IMR-90 (cell line): Measurements from ENCODE around the gene PLA2G4F. TPM values are rescaled to one million over a fixed set of nuclear protein-coding genes. Genes with fewer than 3 reads are reported as not detected.

Source experiments
- ATAC-seq: fragments of 200-7000 bp; cut with Tn5 transposase; 2 replicates; pipeline ENCODE4 v1.9.1; 2020; ENCODE audit warnings: low read depth, mild to moderate bottlenecking, moderate library complexity
- BruUV-seq: library from RNA; stranded (reverse); fragments of 400-500 nt; replicated peaks from 2 replicates; lab custom pipeline; 2021; lab: Mats Ljungman, UMichigan
- CTCF ChIA-PET: fragments of 300-600 bp; formaldehyde crosslinking; extraction: SDS; loops from one replicate; lab custom pipeline; 2021; ENCODE audit warnings: antibody characterized with exemption; lab: Yijun Ruan, JAX
- POLR2A ChIA-PET: fragments of 300-600 bp; sonication (Branson Sonifier 250); formaldehyde crosslinking; loops from one replicate; lab custom pipeline; 2022; ENCODE audit warnings: antibody characterized with exemption; ENCODE audit not compliant: unreplicated experiment; lab: Charles Lee
- DNase-seq: peaks from one replicate; pipeline ENCODE4 v3.0.0; 2013
- H2AFZ ChIP-seq: replicated peaks from 2 replicates; pipeline ENCODE3; 2013; ENCODE audit warnings: low read length, mild to moderate bottlenecking; ENCODE audit not compliant: poor library complexity
- H2AK5ac ChIP-seq: 2 replicates; pipeline ENCODE4 v1.6.1; 2013; ENCODE audit warnings: low read depth, low read length, inconsistent platforms
- H2AK9ac ChIP-seq: replicated peaks from 2 replicates; pipeline ENCODE3; 2013; ENCODE audit warnings: mild to moderate bottlenecking, low read depth, low read length, moderate library complexity; ENCODE audit not compliant: poor library complexity
- H2BK120ac ChIP-seq: 2 replicates; pipeline ENCODE4 v1.6.1; 2013; ENCODE audit warnings: low read depth, low read length, inconsistent platforms
- H2BK15ac ChIP-seq: 3 replicates; pipeline ENCODE4 v1.6.1; 2013; ENCODE audit warnings: low read depth, low read length, inconsistent platforms
- H2BK20ac ChIP-seq: 2 replicates; pipeline ENCODE4 v1.6.1; 2013; ENCODE audit warnings: low read depth, mild to moderate bottlenecking, inconsistent platforms, low read length, moderate library complexity
- H2BK5ac ChIP-seq: 2 replicates; pipeline ENCODE4 v1.6.1; 2013; ENCODE audit warnings: mild to moderate bottlenecking, low read depth, low read length, inconsistent platforms; ENCODE audit not compliant: poor library complexity, severe bottlenecking
- H3K14ac ChIP-seq: replicated peaks from 2 replicates; pipeline ENCODE4 v1.6.1; 2013; ENCODE audit warnings: low read depth, low read length, inconsistent platforms
- H3K18ac ChIP-seq: 2 replicates; pipeline ENCODE4 v1.6.1; 2013; ENCODE audit warnings: low read depth, low read length, control low read depth
- H3K23ac ChIP-seq: 2 replicates; pipeline ENCODE4 v1.6.1; 2013; ENCODE audit warnings: low read depth, low read length, inconsistent platforms
- H3K27ac ChIP-seq: 2 replicates; pipeline ENCODE4 v1.5.1; 2013; ENCODE audit warnings: mild to moderate bottlenecking, control low read depth, low read length; ENCODE audit not compliant: insufficient read depth
- H3K27me3 ChIP-seq: 2 replicates; pipeline ENCODE4 v1.6.1; 2013; ENCODE audit warnings: low read length; ENCODE audit not compliant: control insufficient read depth, insufficient read depth
- H3K36me3 ChIP-seq: 2 replicates; pipeline ENCODE4 v1.6.1; 2013; ENCODE audit warnings: low read length, mixed read lengths; ENCODE audit not compliant: control insufficient read depth, insufficient read depth
- H3K4ac ChIP-seq: 2 replicates; pipeline ENCODE4 v1.6.1; 2013; ENCODE audit warnings: low read depth, low read length, inconsistent platforms
- H3K4me1 ChIP-seq: 2 replicates; pipeline ENCODE4 v1.6.1; 2013; ENCODE audit warnings: low read length, mixed read lengths; ENCODE audit not compliant: control insufficient read depth, insufficient read depth
- H3K4me2 ChIP-seq: 2 replicates; pipeline ENCODE4 v1.6.1; 2013; ENCODE audit warnings: low read depth, mild to moderate bottlenecking, control low read depth, low read length, moderate library complexity
- H3K4me3 ChIP-seq: 2 replicates; pipeline ENCODE4 v1.5.1; 2013; ENCODE audit warnings: low read depth, mild to moderate bottlenecking, control low read depth, low read length, moderate library complexity; ENCODE audit not compliant: insufficient read depth
- H3K56ac ChIP-seq: 2 replicates; pipeline ENCODE4 v1.6.1; 2013; ENCODE audit warnings: low read length, inconsistent platforms; ENCODE audit not compliant: insufficient read depth; ENCODE audit errors: extremely low read depth
- H3K79me1 ChIP-seq, 2 experiments: 2 replicates each; pipeline ENCODE4 v1.6.1; 2013; ENCODE audit warnings: low read length in 2 of 2, inconsistent platforms in 1 of 2, low read depth in 1 of 2
- H3K9ac ChIP-seq: 2 replicates; pipeline ENCODE4 v1.6.1; 2013; ENCODE audit warnings: low read depth, low read length, control low read depth
- H3K9me1 ChIP-seq: 2 replicates; pipeline ENCODE4 v1.6.1; 2013; ENCODE audit warnings: low read length, inconsistent platforms; ENCODE audit not compliant: insufficient read depth
- H3K9me3 ChIP-seq: 2 replicates; pipeline ENCODE4 v1.6.1; 2013; ENCODE audit warnings: low read length; ENCODE audit not compliant: control insufficient read depth, insufficient read depth
- H4K20me1 ChIP-seq: 2 replicates; pipeline ENCODE4 v1.6.1; 2013; ENCODE audit warnings: low read length, inconsistent platforms; ENCODE audit not compliant: insufficient read depth
- H4K5ac ChIP-seq: 2 replicates; pipeline ENCODE4 v1.6.1; 2013; ENCODE audit warnings: mild to moderate bottlenecking, low read depth, low read length, control low read depth
- H4K8ac ChIP-seq, 2 experiments: 2 replicates each; pipeline ENCODE4 v1.6.1; 2013; ENCODE audit warnings: low read depth in 2 of 2, low read length in 2 of 2, control low read depth in 1 of 2, inconsistent platforms in 1 of 2
- H4K91ac ChIP-seq: 2 replicates; pipeline ENCODE4 v1.6.1; 2013; ENCODE audit warnings: low read depth, low read length, inconsistent platforms; ENCODE audit not compliant: insufficient read depth
- FOS ChIP-seq: fragments of 150-350 bp; IDR thresholded peaks from 2 replicates; pipeline ENCODE4 v1.6.1; 2016; ENCODE audit warnings: low read depth, low read length
- MXI1 ChIP-seq: IDR thresholded peaks from 2 replicates; pipeline ENCODE4 v1.6.1; 2012; ENCODE audit warnings: low read depth, mild to moderate bottlenecking, low read length, moderate library complexity, borderline replicate concordance
- RCOR1 ChIP-seq: IDR thresholded peaks from 2 replicates; pipeline ENCODE4 v1.6.1; 2012; ENCODE audit warnings: mild to moderate bottlenecking, low read length, improper control_type of control experiment; ENCODE audit not compliant: insufficient replicate concordance
- WGBS, 2 experiments: methylation state at CpG; one replicate each; pipeline versions ENCODE4 v1.1.5 to v1.1.7; 2013; ENCODE audit warnings: missing lambda C conversion rate in 2 of 2; ENCODE audit not compliant: insufficient read length in 1 of 2; ENCODE audit errors: extremely low coverage in 2 of 2; 5-methylcytosine and 5-hydroxymethylcytosine counted together
- dilution Hi-C: fragments of 300-500 bp; cut with HindIII; formaldehyde crosslinking; loops from one replicate; pipeline ENCODE4 v1.14.3; 2018; ENCODE audit warnings: low sequenced_read_pairs; ENCODE audit not compliant: unreplicated experiment
- in situ Hi-C: fragments of 300-500 bp; cut with MboI; formaldehyde crosslinking; loops from 3 replicates; pipeline ENCODE4 v1.14.3; 2019; ENCODE audit warnings: low sequenced_read_pairs, inconsistent platforms, mixed read lengths
- intact Hi-C: fragments of 100-400 bp; cut with micrococcal nuclease; formaldehyde crosslinking; loops from 2 replicates; pipeline ENCODE4 v1.10.0; 2022
- microRNA-seq, 2 experiments: library from miRNA; stranded (forward) in 1 of 2; unstranded in 1 of 2; fragments of 10-50 nt in 1 of 2; fragments of <30 nt in 1 of 2; gene quantifications in 1 of 2; microRNA quantifications in 1 of 2; one replicate each; pipeline versions ENCODE3 to v1.1.0; 2013 to 2020; ENCODE audit not compliant: insufficient read depth in 1 of 2, insufficient read length in 1 of 2, unreplicated experiment in 1 of 2
- polyA plus RNA-seq, 3 experiments: library from polyadenylated mRNA; depleted of rRNA; stranded (reverse); fragments of >200 nt; gene quantifications; 2 replicates each; pipeline ENCODE4 v1.2.3, GENCODE V29; 2012; ENCODE audit warnings: low replicate concordance in 1 of 3
- small RNA-seq, 5 experiments: library from RNA; depleted of rRNA; stranded (forward); fragments of <200 nt; gene quantifications; one replicate each; pipeline ENCODE3, GENCODE V24; 2012
- total RNA-seq: library from RNA; depleted of rRNA; stranded (reverse); fragments of >200 nt; gene quantifications from 2 replicates; pipeline ENCODE4 v1.2.3, GENCODE V29; 2012; rRNA removed

The PLA2G4F gene
- total and polyA plus RNA-seq, 2 of the 4 experiments (the other 2 are of a cell fraction) = not detected

DNA sequence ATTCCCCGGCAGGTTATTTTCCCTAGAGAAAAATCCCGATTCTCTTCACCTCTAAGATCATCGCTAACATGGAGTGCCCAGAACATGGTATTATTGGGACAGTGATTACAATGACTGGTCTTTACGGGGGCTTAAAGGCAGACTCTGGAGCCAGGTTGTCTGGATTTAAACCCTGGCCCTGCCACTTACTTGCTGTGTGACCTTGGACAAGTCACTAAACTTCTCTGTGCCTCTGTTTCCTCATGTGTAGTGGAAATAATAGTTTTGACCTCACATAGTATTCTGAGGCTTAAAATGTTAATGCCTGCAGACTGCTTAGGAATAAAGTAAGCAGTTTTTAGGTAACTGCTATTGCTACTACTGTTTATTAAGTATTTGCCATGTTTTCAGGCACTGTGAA lies 66.5 kb downstream of the PLA2G4F start:
- ATAC-seq (no peak), DNase-seq (no peak)
- intact Hi-C loops (loop anchor here (5.0 kb wide), 1 partner anchor 47 kb away; no protein-coding TSS in a partner anchor), in situ Hi-C loops (no loop called here), dilution Hi-C loops (no loop called here)
- H3K36me3 ChIP-seq = no peaks in the 10 kb centered on the region
- no peak overlapping the region for H2AK9ac ChIP-seq
- H4K91ac ChIP-seq = no peak overlapping the region
- H2BK15ac ChIP-seq = no peak overlapping the region
- H2AFZ ChIP-seq = no peak overlapping the region
- no peak overlapping the region for H3K56ac ChIP-seq
- TF ChIP-seq RCOR1 = no peak
- TF ChIP-seq FOS = no peak
- TF ChIP-seq MXI1 = no peak
- no peak overlapping the region for H2BK5ac ChIP-seq
- WGBS, 2 experiments = no CpG with 5 or more reads among the region's 4 CpGs
- peaks cover 70% of the 10 kb centered on the region for H3K27me3 ChIP-seq
- BruUV-seq = no TSS peak
- CTCF ChIA-PET = no interaction called here
- H3K79me1 ChIP-seq = no peaks in the 10 kb centered on the region
- H4K5ac ChIP-seq = no peak overlapping the region
- no peak overlapping the region for H3K18ac ChIP-seq
- no peak overlapping the region for H3K14ac ChIP-seq
- no peak overlapping the region for H3K4me3 ChIP-seq
- H3K9me3 ChIP-seq = no peaks in the 10 kb centered on the region
- no peak overlapping the region for H3K27ac ChIP-seq
- H2BK20ac ChIP-seq = no peak overlapping the region
- no peak overlapping the region for H3K4me2 ChIP-seq
- H3K23ac ChIP-seq = no peak overlapping the region
- no peak overlapping the region for H2BK120ac ChIP-seq
- H4K20me1 ChIP-seq = no peaks in the 10 kb centered on the region
- POLR2A ChIA-PET = no interaction called here
- no peak overlapping the region for H3K9ac ChIP-seq
- H2AK5ac ChIP-seq = no peak overlapping the region
- H4K8ac ChIP-seq = no peak overlapping the region
- H3K4me1 ChIP-seq = no peaks in the 10 kb centered on the region
- H3K9me1 ChIP-seq = no peaks in the 10 kb centered on the region
- H3K4ac ChIP-seq = no peak overlapping the region

Small RNA genes within 50 kb of the gene (microRNA-seq; reads per million reads assigned to microRNA genes)
- gene MIR627 = 36.9 to 207 reads per million in 2 experiments

Small RNA genes within 50 kb of the gene (small RNA-seq; reads per million reads assigned to genes)
- 0.39 to 119 (median 44.6) reads per million in 5 experiments for gene MIR627

Other genes starting within 250 kb of the PLA2G4F start
- 26.4 and 29.0 TPM in 2 replicates for gene EHD4, start 184.1 kb downstream of the PLA2G4F start, total RNA-seq
- 21.0 and 21.1 TPM in 2 replicates for gene EHD4, start 184.1 kb downstream of the PLA2G4F start, polyA plus RNA-seq (2012; rRNA removed)
- gene PLA2G4E, start 135.6 kb downstream of the PLA2G4F start, total RNA-seq = not detected in 2 replicates
- not detected in 2 replicates for gene PLA2G4E, start 135.6 kb downstream of the PLA2G4F start, polyA plus RNA-seq (2012; rRNA removed)
- gene PLA2G4D, start 62.1 kb downstream of the PLA2G4F start, total RNA-seq = not detected in 2 replicates
- gene PLA2G4D, start 62.1 kb downstream of the PLA2G4F start, polyA plus RNA-seq (2012; rRNA removed) = not detected in 2 replicates
- 52.2 and 56.9 TPM in 2 replicates for gene VPS39, start 51.7 kb upstream of the PLA2G4F start, total RNA-seq
- gene VPS39, start 51.7 kb upstream of the PLA2G4F start, polyA plus RNA-seq (2012; rRNA removed) = 45.8 and 49.7 TPM in 2 replicates
- 16.7 and 19.2 TPM in 2 replicates for gene GANC, start 116.6 kb upstream of the PLA2G4F start, total RNA-seq
- 6.7 and 7.1 TPM in 2 replicates for gene GANC, start 116.6 kb upstream of the PLA2G4F start, polyA plus RNA-seq (2012; rRNA removed)
- 45.3 and 67.2 TPM in 2 replicates for gene TMEM87A, start 116.8 kb upstream of the PLA2G4F start, total RNA-seq
- 15.3 and 16.6 TPM in 2 replicates for gene TMEM87A, start 116.8 kb upstream of the PLA2G4F start, polyA plus RNA-seq (2012; rRNA removed)
- gene CAPN3, start 202.9 kb upstream of the PLA2G4F start, total RNA-seq = under 0.01 and 1.4 TPM in 2 replicates
- gene CAPN3, start 202.9 kb upstream of the PLA2G4F start, polyA plus RNA-seq (2012; rRNA removed) = 1.0 and 1.1 TPM in 2 replicates